Ishikawa (cell line): ENCODE measurements around the gene GDF11.

Experiments used
- CEBPB ChIP-seq: IDR thresholded peaks from 2 replicates; pipeline ENCODE4 v1.6.1; 2012
- CREB1 ChIP-seq: IDR thresholded peaks from 2 replicates; pipeline ENCODE4 v1.6.1; 2012; ENCODE audit warnings: low read depth
- EGR1 ChIP-seq: IDR thresholded peaks from 2 replicates; pipeline ENCODE4 v1.6.1; 2012
- EP300 ChIP-seq: IDR thresholded peaks from 2 replicates; pipeline ENCODE4 v1.6.1; 2012; ENCODE audit warnings: borderline replicate concordance
- FOXM1 ChIP-seq: IDR thresholded peaks from 2 replicates; pipeline ENCODE4 v1.6.1; 2012; ENCODE audit warnings: low read depth, borderline replicate concordance
- NFIC ChIP-seq: IDR thresholded peaks from 2 replicates; pipeline ENCODE4 v1.6.1; 2012
- RAD21 ChIP-seq: IDR thresholded peaks from 2 replicates; pipeline ENCODE4 v1.6.1; 2012; ENCODE audit warnings: low read depth
- TAF1 ChIP-seq: IDR thresholded peaks from 2 replicates; pipeline ENCODE4 v1.6.1; 2012; ENCODE audit warnings: low read depth, mild to moderate bottlenecking
- TCF12 ChIP-seq: IDR thresholded peaks from 2 replicates; pipeline ENCODE4 v1.6.1; 2012; ENCODE audit warnings: low read depth
- TEAD4 ChIP-seq: IDR thresholded peaks from 2 replicates; pipeline ENCODE4 v1.6.1; 2012
- YY1 ChIP-seq: IDR thresholded peaks from 2 replicates; pipeline ENCODE4 v1.6.1; 2012; ENCODE audit warnings: low read depth
- ZBTB7A ChIP-seq: IDR thresholded peaks from 2 replicates; pipeline ENCODE4 v1.6.1; 2012; ENCODE audit warnings: low read depth
- TF ChIP-seq, protein P1 (sequence below): IDR thresholded peaks from 2 replicates; pipeline ENCODE4 v1.6.1; 2012
- TF ChIP-seq, protein P2 (sequence below): IDR thresholded peaks from 2 replicates; pipeline ENCODE4 v1.6.1; 2012
- TF ChIP-seq, protein P3 (sequence below): IDR thresholded peaks from 2 replicates; pipeline ENCODE4 v1.6.1; 2012; ENCODE audit warnings: low read depth, mild to moderate bottlenecking

GDF11 gene

DNA sequence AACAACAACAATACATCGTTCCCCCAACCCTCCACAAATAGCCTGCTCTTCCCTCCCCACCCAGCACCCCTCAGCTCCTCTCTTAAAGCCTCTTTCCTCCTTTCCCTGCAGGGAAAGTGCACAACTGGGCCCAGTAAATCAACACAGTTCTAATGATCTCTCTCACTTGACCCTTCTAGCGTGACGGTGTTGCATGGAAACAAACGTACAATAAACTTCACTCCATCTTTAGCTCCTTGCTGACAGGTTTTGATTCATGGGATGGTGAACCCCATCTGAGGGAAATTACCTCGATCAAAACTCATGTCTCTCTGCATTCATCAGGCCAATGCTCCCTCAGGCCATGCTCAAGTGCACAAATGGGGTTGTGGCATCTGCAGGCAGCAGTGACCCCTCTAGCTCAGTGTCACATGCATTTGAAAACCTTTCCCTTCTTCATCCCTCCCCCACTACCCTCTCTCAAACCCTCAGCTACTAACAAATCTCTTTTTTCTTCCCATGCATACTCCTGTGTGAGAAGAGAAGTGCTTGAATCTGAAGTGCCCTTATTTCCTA is 22.9 kb downstream of the GDF11 start:
- TF ChIP-seq TEAD4 (no peak), EP300 (no peak)

DNA sequence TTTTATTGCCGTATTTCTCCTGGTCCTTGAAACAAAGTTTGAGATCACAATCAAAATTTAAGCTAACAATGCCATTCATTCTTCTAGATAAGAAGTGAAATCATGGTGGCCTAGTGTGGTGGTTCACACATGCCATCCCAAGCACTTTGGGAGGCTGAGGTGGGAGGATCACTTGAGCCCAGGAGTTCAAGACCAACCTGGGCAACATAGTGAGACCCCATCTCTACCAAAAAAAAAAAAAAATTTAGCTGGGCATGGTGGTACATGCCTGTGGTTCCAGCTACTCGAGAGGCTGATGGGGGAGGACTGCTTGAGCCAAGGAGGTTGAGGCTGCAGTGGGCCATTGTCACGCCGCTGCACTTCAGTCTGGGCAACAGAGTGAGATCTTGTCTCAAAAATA is 24.2 kb downstream of the GDF11 start:
- TF ChIP-seq, protein P1, sequence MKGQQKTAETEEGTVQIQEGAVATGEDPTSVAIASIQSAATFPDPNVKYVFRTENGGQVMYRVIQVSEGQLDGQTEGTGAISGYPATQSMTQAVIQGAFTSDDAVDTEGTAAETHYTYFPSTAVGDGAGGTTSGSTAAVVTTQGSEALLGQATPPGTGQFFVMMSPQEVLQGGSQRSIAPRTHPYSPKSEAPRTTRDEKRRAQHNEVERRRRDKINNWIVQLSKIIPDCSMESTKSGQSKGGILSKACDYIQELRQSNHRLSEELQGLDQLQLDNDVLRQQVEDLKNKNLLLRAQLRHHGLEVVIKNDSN: no peak

DNA sequence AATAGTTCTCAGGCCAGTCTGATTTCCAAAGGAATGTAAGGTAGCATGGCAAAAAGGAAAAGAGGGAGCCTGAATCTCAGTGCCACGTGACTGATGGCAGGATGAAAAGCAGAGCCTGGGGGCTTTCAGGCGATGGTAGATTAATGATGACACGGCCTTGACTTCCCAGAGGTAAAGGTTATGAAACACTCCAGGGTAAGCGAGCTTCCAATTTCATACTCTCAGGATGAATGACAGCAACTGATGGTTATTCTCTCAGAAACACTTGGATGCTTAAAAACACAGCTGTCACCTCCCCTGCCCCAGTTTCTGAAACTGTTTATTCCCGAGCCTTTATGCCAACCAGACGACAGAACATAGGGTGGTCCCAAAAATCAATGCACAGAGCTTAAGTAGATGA is 28.8 kb downstream of the GDF11 start:
- TF ChIP-seq, protein P2, sequence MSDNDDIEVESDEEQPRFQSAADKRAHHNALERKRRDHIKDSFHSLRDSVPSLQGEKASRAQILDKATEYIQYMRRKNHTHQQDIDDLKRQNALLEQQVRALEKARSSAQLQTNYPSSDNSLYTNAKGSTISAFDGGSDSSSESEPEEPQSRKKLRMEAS: no peak
- TF ChIP-seq TCF12 (no peak), YY1 (no peak), CREB1 (no peak), EP300 (no peak), TEAD4 (no peak), EGR1 (no peak), FOXM1 (no peak), RAD21 (no peak), ZBTB7A (no peak), CEBPB (no peak)
- TF ChIP-seq, protein P1: no peak
- TF ChIP-seq, protein P3, sequence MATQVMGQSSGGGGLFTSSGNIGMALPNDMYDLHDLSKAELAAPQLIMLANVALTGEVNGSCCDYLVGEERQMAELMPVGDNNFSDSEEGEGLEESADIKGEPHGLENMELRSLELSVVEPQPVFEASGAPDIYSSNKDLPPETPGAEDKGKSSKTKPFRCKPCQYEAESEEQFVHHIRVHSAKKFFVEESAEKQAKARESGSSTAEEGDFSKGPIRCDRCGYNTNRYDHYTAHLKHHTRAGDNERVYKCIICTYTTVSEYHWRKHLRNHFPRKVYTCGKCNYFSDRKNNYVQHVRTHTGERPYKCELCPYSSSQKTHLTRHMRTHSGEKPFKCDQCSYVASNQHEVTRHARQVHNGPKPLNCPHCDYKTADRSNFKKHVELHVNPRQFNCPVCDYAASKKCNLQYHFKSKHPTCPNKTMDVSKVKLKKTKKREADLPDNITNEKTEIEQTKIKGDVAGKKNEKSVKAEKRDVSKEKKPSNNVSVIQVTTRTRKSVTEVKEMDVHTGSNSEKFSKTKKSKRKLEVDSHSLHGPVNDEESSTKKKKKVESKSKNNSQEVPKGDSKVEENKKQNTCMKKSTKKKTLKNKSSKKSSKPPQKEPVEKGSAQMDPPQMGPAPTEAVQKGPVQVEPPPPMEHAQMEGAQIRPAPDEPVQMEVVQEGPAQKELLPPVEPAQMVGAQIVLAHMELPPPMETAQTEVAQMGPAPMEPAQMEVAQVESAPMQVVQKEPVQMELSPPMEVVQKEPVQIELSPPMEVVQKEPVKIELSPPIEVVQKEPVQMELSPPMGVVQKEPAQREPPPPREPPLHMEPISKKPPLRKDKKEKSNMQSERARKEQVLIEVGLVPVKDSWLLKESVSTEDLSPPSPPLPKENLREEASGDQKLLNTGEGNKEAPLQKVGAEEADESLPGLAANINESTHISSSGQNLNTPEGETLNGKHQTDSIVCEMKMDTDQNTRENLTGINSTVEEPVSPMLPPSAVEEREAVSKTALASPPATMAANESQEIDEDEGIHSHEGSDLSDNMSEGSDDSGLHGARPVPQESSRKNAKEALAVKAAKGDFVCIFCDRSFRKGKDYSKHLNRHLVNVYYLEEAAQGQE: no peak

DNA sequence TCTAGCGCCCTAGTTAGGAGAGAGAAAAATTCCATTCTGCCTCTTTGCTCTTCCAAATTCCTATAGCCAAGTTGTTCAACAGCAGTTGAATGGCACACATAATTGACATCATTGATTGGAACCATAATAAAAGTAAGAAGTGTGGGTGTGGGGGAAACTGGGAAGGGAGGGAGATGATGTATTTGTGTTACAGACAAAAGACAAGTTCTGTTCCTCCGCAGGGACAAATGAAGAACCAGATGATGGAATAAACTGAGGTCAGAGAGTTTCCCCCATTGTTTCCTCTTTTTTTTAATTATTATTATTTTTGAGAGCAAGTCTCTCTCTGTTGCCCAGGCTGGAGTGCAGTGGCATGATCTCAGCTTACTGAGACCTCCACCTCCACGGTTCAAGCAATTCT is 34.9 kb downstream of the GDF11 start:
- TF ChIP-seq RAD21 (no peak), EGR1 (no peak), TAF1 (no peak), FOXM1 (no peak), NFIC (no peak), CREB1 (no peak), YY1 (no peak), CEBPB (no peak), TEAD4 (no peak), ZBTB7A (no peak)
- TF ChIP-seq, protein P1: no peak
- TF ChIP-seq, protein P3: no peak
- TF ChIP-seq, protein P2: no peak

DNA sequence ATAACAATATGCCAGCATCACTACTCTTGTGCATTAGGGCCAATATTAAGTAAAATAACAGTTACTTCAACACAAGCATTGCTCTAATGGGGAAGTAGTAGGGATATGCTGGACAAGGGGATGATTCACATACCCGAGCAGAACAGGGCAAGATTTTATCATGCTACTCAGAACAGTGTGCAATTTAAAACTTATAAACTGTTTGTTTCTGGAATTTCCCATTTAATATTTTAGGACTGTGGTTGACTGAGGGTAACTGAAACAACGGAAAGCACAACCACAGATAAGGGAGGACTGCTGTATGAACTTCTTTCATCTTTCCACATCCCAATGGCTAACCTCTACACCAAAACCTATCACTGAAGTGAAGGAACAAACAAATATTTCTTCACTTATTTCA is 37.8 kb downstream of the GDF11 start:
- no peak for TF ChIP-seq YY1
- TF ChIP-seq RAD21: no peak

DNA sequence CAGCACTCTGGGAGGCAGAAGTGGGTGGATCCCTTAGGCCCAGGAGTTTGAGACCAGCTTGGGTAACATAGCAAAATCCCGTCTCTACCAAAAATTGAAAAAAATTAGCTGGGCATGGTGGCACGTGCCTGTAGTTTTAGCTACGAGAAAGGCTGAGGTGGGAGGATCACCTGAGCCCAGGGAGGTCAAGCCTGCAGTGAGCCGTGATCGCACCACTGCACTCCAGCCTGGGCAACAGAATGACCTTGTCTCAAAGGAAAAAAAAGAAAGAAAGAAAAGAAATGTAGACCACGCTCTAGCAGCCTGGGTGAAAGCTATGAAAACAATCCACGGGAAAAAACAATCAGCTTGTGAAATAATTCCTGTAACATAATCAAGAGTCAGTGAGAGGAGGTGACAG is 45.6 kb downstream of the GDF11 start:
- TF ChIP-seq, protein P1: no peak
- TF ChIP-seq CREB1: no peak
- TF ChIP-seq, protein P3: no peak
- no peak for TF ChIP-seq EP300
- TF ChIP-seq ZBTB7A: no peak
- TF ChIP-seq TEAD4: no peak
- TF ChIP-seq, protein P2: no peak
- TF ChIP-seq CEBPB: no peak
- no peak for TF ChIP-seq TCF12
